Measurements from ENCODE around the gene TUBB4A.

GRCh38 chr19:6490134-6490533, 12.0 kb downstream of the TUBB4A start:
- TF ChIP-seq, protein P1, sequence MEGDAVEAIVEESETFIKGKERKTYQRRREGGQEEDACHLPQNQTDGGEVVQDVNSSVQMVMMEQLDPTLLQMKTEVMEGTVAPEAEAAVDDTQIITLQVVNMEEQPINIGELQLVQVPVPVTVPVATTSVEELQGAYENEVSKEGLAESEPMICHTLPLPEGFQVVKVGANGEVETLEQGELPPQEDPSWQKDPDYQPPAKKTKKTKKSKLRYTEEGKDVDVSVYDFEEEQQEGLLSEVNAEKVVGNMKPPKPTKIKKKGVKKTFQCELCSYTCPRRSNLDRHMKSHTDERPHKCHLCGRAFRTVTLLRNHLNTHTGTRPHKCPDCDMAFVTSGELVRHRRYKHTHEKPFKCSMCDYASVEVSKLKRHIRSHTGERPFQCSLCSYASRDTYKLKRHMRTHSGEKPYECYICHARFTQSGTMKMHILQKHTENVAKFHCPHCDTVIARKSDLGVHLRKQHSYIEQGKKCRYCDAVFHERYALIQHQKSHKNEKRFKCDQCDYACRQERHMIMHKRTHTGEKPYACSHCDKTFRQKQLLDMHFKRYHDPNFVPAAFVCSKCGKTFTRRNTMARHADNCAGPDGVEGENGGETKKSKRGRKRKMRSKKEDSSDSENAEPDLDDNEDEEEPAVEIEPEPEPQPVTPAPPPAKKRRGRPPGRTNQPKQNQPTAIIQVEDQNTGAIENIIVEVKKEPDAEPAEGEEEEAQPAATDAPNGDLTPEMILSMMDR (IDR thresholded peaks at IDR 0.05), result no peak
- no peak for TF ChIP-seq POLR2A (IDR thresholded peaks at IDR 0.05)

Data from esophagus squamous epithelium (tissue), 4 donors.